Kidney capillary endothelial cell (primary cell): ENCODE measurements around the gene RERE.

Source experiments
- DNase-seq: peaks from one replicate; pipeline ENCODE4 v3.0.0-alpha.2; 2018; ENCODE audit warnings: low spot score

RERE gene

DNA sequence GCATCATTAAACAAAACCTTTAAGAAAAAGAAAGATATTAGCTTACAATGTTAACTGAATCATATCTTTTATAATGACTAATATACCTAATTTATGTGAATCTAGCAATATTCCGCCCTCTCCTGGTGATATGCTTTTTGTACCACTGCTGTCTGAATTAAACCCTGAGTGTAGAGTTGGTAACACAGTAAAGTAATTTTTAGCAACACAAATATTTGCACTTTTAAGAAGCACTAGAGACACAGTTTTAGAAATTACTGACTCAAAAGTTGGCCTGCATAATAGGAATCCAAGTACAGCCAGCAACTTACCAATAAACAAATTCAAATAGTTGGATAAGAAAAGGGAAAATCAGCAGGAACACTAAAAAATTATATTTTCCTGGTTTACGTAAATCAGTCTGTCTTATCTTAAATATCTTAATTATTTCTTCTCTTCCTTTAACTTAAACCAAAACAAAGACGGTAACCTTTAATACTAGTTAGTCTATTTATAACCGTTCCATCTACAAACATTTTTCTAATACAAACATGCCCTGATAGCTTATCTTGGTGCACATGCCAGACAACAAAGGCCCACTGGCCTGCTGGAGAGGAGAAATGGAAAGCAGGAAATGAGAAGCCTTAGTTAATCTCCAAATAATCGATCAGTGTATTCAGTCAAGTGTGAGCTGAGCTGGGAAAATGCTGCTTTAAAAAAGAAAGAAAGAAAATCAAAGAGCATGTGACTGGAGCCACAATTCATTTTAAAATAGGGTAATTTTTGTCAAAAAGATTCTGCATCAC, 246.0 kb downstream of the RERE start:
- DNase-seq, result peak; percentile 26

DNA sequence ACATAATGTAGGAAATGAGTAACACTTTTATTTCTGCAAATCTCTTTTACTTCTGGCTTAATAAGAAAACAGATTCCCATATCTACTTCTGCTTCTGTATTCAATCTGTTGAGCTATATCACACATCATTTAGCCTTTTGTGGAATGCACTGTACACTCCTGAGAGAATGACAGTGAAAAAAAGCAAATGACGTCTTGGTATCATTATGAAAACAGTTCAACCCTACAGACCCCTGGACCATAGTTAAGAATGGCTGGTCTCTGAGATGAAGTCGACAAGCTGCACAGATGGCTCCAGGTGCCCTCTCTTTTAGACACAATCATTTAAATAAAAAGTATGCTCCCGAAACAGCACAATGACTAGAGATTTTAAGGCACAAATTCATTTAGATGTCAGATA, 247.0 kb downstream of the RERE start:
- no peak for DNase-seq

DNA sequence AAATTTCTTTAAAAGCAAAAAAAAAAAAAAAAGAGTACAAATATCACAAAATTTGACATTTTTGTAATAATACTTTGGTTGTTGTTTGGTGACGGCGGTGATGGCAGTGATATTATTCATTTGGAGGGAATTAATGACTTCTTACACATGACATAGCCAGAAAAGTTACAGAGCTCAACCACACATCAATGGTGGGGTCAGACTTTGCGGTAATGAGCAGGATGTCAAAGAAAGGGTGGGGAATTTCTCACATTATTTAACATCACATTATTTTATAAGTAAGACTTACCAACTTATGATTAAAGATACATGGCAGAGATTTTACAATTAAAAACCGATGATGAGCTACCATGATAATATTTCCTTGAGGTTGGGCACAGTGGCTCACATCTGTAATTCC, 248.2 kb downstream of the RERE start:
- no peak for DNase-seq

DNA sequence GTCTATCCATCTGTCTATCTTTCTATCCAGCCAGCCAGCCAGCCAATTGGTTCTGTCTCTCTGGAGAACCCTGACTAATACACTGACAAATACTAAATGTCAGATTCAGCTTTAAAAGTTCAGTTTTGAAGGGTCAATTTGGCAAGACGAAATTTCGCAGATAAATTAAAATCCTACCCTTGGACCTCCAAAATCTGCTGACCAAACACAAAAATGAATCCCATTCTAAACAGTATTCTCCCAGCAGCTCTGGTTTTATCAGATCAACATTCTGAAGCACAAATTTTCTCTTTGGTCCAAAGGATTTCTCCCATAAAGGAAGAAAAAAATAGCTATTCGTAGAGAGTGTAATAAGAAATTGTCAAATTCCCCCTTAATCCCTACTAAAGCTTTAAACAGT, 248.6 kb downstream of the RERE start:
- DNase-seq, result no peak

DNA sequence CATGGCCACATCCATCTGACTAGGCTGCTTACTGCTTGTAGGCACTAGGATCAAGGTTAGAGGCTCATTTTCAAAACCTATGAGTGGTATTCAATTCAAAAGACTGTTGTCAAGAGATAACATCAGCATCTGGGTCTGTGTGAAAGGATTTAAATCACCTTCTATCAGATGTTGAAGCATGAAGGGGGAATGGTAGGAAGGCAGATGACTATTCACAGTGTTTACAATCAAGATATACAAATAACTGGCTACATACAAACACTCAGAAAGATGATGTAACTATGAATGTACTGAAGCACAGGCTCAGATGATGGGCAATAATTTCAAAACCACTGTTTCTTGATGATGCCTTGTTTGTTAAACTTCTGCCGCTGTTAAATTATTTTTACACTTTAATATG, 250.3 kb downstream of the RERE start:
- DNase-seq, result no peak

- DNase-seq, result no peak
These were observed 251.6 kb downstream of the RERE start for GRCh38 chr1:8565802-8566201.

DNA sequence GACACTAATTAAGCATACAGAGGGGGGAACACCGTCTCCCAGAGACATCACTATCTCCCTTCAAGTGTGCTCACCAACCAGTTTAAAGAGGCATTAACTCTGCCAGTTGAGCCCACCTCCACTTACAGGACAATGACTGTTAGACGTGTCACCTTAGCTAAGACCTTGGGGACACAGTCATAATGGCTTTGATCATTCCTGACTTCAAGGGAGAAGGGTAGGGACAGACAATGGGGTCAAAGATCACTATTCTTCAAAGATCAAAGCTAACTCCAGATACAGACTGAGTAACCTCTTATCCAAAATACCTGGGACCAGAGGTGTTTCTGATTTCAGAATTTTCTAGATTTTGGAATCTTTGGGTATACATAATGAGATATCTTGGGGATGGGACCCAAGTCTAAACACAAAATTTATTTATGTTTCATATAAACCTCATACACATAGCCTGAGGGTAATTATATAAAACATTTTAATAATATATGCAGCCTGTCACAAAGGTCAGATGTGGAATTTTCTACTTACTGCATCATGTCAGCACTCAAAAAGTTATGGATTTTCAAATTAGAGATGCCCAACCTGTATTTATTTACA, 253.4 kb downstream of the RERE start:
- no peak for DNase-seq

GRCh38 chr1:8562881-8563865, 254.3 kb downstream of the RERE start:
- no peak for DNase-seq

DNA sequence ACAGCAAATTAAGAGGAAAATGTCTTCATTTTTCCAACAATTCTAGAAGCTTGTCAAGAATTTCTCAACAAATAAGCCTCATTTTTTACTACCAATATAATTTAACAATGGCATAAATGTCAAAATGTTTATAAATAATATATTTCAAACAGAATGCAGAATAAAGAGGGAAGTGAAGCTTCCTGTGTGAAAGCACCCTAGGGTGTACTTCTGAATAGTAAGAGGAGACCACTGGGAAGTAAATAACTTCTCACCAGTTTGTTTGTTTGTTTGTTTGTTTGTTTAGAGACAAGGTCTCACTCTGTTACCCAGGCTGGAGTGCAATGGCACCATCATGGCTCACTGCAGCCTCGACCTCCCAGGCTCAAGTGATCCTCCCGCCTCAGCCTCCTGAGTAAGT, 255.2 kb downstream of the RERE start:
- DNase-seq, result no peak

- peak; percentile 64 for DNase-seq
These were observed 256.6 kb downstream of the RERE start for GRCh38 chr1:8560611-8561544.

DNA sequence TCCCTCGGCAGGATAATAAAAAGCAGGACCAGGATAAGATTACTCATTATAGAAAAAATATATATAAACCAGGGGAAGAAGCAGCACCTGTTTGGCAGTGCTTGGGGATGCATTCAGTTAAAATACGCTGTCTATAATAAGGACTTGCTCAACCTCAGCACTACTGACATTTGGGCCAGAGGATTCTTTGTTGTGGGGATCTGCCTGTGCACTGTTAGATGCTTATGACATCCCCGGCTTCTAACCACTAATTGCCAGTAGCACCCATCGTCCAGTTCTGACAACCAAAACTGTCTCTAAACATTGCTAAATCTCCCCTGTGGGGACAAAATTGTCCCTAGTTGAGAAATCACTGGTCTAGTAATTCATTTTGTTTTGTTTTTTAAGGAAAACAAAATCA, 257.4 kb downstream of the RERE start:
- DNase-seq, result no peak

GRCh38 chr1:8555582-8555981, 261.9 kb downstream of the RERE start:
- no peak for DNase-seq

GRCh38 chr1:8554956-8555534, 262.4 kb downstream of the RERE start:
- DNase-seq, result no peak

GRCh38 chr1:8552820-8553397, 264.5 kb downstream of the RERE start:
- DNase-seq, result no peak

GRCh38 chr1:8551613-8552489, 265.6 kb downstream of the RERE start:
- DNase-seq, result no peak

DNA sequence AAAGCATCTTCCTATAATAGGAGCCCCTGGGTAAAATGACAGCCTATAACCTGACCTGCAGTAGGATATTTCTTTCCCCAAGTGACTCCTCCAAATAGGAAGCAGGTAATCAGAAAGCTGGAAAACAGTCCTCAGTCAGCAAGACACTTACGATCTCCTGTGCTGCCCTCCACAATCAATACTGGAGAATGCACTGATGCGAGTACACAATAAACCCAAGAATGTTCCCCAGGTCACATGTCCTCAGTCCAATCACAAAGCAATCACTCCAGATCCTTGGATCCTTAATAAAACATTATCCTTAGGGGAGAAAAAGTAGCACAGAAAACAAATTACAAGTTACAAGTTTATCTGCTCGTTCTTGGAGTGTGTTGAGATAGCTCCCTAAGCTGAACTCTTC, 266.4 kb downstream of the RERE start:
- DNase-seq, result no peak

DNA sequence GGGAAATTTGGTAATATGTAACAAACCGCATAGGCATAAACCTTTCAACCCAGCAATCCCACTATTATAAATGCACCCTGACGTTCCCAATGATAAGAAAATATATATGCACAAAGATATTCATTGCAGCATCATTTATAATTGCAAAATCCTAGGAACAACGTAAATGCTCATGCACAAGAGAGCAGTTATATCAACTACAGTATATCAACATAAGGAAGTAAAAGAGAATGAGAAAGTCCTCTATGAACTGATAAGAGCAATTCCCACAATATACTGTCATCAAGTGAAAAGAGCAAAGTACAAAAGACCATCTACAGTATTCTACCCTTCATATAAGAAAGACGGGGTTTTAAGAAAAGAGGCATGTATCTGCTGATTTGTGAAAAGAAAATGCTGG, 269.6 kb downstream of the RERE start:
- no peak for DNase-seq

DNA sequence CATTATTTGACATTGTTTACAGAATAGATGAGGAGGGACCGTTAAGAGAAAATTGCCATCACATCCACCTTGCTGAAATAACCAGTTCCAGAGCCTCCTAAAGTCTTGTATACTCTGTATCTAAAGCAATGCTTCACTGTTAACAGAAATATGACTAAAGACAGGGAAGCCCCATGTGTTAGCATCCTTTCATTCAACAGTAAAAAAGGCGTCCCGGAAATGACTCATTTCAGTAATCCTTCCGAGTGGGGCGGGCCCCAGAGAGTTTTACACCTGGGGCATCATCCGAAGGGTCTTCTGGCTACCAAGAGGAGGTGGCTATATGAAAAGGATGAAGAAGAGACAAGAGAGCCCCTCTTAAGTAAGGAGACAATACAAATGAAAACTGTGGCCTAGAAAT, 272.4 kb downstream of the RERE start:
- DNase-seq, result no peak

GRCh38 chr1:8544644-8545043, 272.8 kb downstream of the RERE start:
- DNase-seq, result no peak

DNA sequence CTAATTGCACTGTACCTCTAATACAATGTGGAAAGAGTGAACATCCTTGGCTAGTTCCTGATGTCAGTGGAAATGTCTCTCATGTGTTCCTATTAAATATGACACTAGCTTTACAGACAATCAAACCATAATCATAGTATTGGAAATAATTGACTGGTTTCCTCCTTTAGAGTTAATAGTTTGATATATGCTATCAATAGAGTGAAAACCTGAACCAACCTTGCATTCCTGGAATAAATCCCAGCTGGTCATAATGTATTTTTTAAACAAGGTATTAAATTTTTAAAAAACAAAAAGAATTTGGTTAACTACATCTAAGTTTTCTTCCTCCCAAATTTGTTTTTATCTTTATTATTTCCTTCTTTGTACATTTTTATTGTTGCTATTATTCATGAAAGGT, 273.5 kb downstream of the RERE start:
- DNase-seq, result no peak
